HepG2 (cell line): Measurements from ENCODE around the gene FJX1. TPM values are rescaled to one million over a fixed set of nuclear protein-coding genes. Genes with fewer than 3 reads are reported as not detected.

ENCODE experiments used
- JUNB ChIP-seq: sonication (generic); formaldehyde crosslinking; IDR thresholded peaks from 2 replicates; pipeline ENCODE4 v1.8.0; 2022; ENCODE audit warnings: missing genetic modification reagents, mild to moderate bottlenecking, borderline replicate concordance
- MED1 ChIP-seq: sonication (generic); formaldehyde crosslinking; IDR thresholded peaks from 2 replicates; pipeline ENCODE4 v1.4.0; 2020; ENCODE audit warnings: missing genetic modification reagents
- NONO ChIP-seq, 2 experiments: fragments of 450-650 bp in 1 of 2; sonication (generic) in 1 of 2; formaldehyde crosslinking in 1 of 2; IDR thresholded peaks in 1 of 2; conservative IDR thresholded peaks in 1 of 2; 2 replicates each; pipeline versions ENCODE4 v1.6.1 to v1.8.0; 2017 to 2022; ENCODE audit warnings: mild to moderate bottlenecking in 1 of 2, missing genetic modification reagents in 1 of 2, moderate library complexity in 1 of 2
- POLR2A ChIP-seq, 2 experiments: IDR thresholded peaks; 2 replicates each; pipeline ENCODE4 v1.6.1; 2011; ENCODE audit warnings: low read depth in 2 of 2, low read length in 2 of 2, mild to moderate bottlenecking in 1 of 2, moderate library complexity in 1 of 2; ENCODE audit not compliant: insufficient read depth in 1 of 2
- RERE ChIP-seq: IDR thresholded peaks from 2 replicates; pipeline ENCODE4 v1.6.1; 2016; ENCODE audit warnings: low read depth, missing genetic modification reagents, missing compliant biosample characterization
- ZBTB2 ChIP-seq: sonication (generic); formaldehyde crosslinking; IDR thresholded peaks from 2 replicates; pipeline ENCODE4 v1.8.0; 2022; ENCODE audit warnings: low read depth, missing genetic modification reagents
- ZNF362 ChIP-seq: sonication (generic); formaldehyde crosslinking; IDR thresholded peaks from 2 replicates; pipeline ENCODE4 v1.4.0; 2020; ENCODE audit warnings: missing genetic modification reagents, mild to moderate bottlenecking, borderline replicate concordance
- ZNF577 ChIP-seq: sonication (generic); formaldehyde crosslinking; IDR thresholded peaks from 2 replicates; pipeline ENCODE4 v1.4.0; 2020; ENCODE audit warnings: mild to moderate bottlenecking, low read depth, missing genetic modification reagents, borderline replicate concordance
- ZNF691 ChIP-seq: sonication (generic); formaldehyde crosslinking; IDR thresholded peaks from 2 replicates; pipeline ENCODE4 v1.4.0; 2020; ENCODE audit warnings: missing genetic modification reagents, low read depth, mild to moderate bottlenecking, borderline replicate concordance
- ZNF777 ChIP-seq: sonication (generic); formaldehyde crosslinking; IDR thresholded peaks from 2 replicates; pipeline ENCODE4 v1.4.0; 2020; ENCODE audit warnings: missing genetic modification reagents
- ZNF782 ChIP-seq: sonication (generic); formaldehyde crosslinking; IDR thresholded peaks from 2 replicates; pipeline ENCODE4 v1.4.0; 2020; ENCODE audit warnings: missing genetic modification reagents, mild to moderate bottlenecking, borderline replicate concordance
- polyA plus RNA-seq, 8 experiments: library from polyadenylated mRNA; depleted of rRNA in 3 of 8; stranded (reverse) in 7 of 8; unstranded in 1 of 8; fragments of >200 nt; fragmentation: Illumina TruSeq in 4 of 8; extraction: Trizol in 4 of 8; gene quantifications; 2 replicates each; pipeline versions ENCODE4 v1.2.1 to v1.2.3, GENCODE V29; 2011 to 2016; ENCODE audit warnings: low read depth in 4 of 8, missing spikeins in 1 of 8, mixed read lengths in 1 of 8; ENCODE audit not compliant: insufficient read depth in 1 of 8
- total RNA-seq, 5 experiments: library from RNA; depleted of rRNA; stranded (reverse); fragments of >200 nt; fragmentation: Illumina TruSeq; extraction: Trizol; gene quantifications; 2 replicates each; pipeline ENCODE4 v1.2.3, GENCODE V29; 2016; ENCODE audit warnings: low read depth in 1 of 5

The FJX1 gene
- total and polyA plus RNA-seq, 2 of the 13 experiments (the other 11 are each of a cell fraction or from before 2014, with no cell fraction given): 0.40 to 0.82 TPM

GRCh38 chr11:35619116-35619854, 1.0 kb downstream of the FJX1 start (continued):
- TF ChIP-seq RERE (CRISPR knock-in tag): no peak
- no peak for TF ChIP-seq POLR2A (IDR thresholded peaks at IDR 0.05; ENCODE audit: insufficient read depth in 1 of 2, low read depth in 2 of 2, low read length in 2 of 2)
- peak; percentile 13; the same call in 1 of the 2 replicates for TF ChIP-seq ZNF777 (CRISPR knock-in tag)
- peak; percentile 57; the same call in 1 of the 2 replicates for TF ChIP-seq ZNF782
- no peak for TF ChIP-seq ZNF577 (CRISPR knock-in tag)
- no peak for TF ChIP-seq ZNF362 (CRISPR knock-in tag)
- 0 out of 2 replicates have a peak, but pooled peaks have one; percentile 25 for TF ChIP-seq ZNF691 (CRISPR knock-in tag)
- TF ChIP-seq NONO (IDR thresholded peaks at IDR 0.05): no peak
- no peak for TF ChIP-seq NONO (CRISPR knock-in tag; conservative IDR thresholded peaks at IDR 0.05)
- 0 out of 2 replicates have a peak, but pooled peaks have one; percentile 1 for TF ChIP-seq ZBTB2
- no peak for TF ChIP-seq JUNB (CRISPR knock-in tag)
- TF ChIP-seq MED1 (CRISPR knock-in tag): no peak
